Measurements from ENCODE around the gene CSMD2. TPM values are rescaled to one million over a fixed set of nuclear protein-coding genes. Genes with fewer than 3 reads are reported as not detected.

The CSMD2 gene
- total and polyA plus RNA-seq, 2 experiments from 2014 or later: 5.3 to 16.6 TPM

GRCh38 chr1:33633019-33633801 lies 531.8 kb downstream of the CSMD2 start (continued):
- TF ChIP-seq ZNF114 (CRISPR knock-in tag; IDR thresholded peaks at IDR 0.05) (peak; percentile 52; the same call in 1 of the 2 replicates), CREB1 (CRISPR knock-in tag; IDR thresholded peaks at IDR 0.05; ENCODE audit: low read depth) (peak; percentile 40; the same call in 1 of the 2 replicates), JUNB (IDR thresholded peaks at IDR 0.05; ENCODE audit: unreplicated experiment) (no peak), STAT1 (IDR thresholded peaks at IDR 0.05; ENCODE audit: unreplicated experiment) (no peak), EZH2 (IDR thresholded peaks at IDR 0.05; ENCODE audit: low read depth, unreplicated experiment) (no peak)
- TF ChIP-seq, protein P1, sequence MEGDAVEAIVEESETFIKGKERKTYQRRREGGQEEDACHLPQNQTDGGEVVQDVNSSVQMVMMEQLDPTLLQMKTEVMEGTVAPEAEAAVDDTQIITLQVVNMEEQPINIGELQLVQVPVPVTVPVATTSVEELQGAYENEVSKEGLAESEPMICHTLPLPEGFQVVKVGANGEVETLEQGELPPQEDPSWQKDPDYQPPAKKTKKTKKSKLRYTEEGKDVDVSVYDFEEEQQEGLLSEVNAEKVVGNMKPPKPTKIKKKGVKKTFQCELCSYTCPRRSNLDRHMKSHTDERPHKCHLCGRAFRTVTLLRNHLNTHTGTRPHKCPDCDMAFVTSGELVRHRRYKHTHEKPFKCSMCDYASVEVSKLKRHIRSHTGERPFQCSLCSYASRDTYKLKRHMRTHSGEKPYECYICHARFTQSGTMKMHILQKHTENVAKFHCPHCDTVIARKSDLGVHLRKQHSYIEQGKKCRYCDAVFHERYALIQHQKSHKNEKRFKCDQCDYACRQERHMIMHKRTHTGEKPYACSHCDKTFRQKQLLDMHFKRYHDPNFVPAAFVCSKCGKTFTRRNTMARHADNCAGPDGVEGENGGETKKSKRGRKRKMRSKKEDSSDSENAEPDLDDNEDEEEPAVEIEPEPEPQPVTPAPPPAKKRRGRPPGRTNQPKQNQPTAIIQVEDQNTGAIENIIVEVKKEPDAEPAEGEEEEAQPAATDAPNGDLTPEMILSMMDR (conservative IDR thresholded peaks at IDR 0.05; ENCODE audit: low read depth in 2 of 2): peak; percentile 99

GRCh38 chr1:33630686-33631085 lies 534.3 kb downstream of the CSMD2 start:
- ATAC-seq (no peak), DNase-seq (ENCODE audit: low spot score) (no peak)
- H3K4me2 ChIP-seq: no peak overlapping the region
- no peaks in the 10 kb centered on the region for H3K27me3 ChIP-seq (ENCODE audit: insufficient read depth)
- H3K27ac ChIP-seq (ENCODE audit: low read depth): no peak overlapping the region
- H2AFZ ChIP-seq: no peak overlapping the region
- 0 out of 2 replicates have a peak, but pooled peaks cover 6% of the 10 kb centered on the region for H3K9me2 ChIP-seq (ENCODE audit: insufficient read depth)
- H4K20me1 ChIP-seq (replicated peaks; ENCODE audit: insufficient read depth): no peaks in the 10 kb centered on the region
- no peaks in the 10 kb centered on the region for H3K36me3 ChIP-seq (ENCODE audit: insufficient read depth)
- Mint-ChIP-seq H3K27me3 (ENCODE audit: insufficient read depth, low read depth, poor library complexity) (peaks cover 12% of the 10 kb centered on the region), H3K27ac (no peak overlapping the region), H3K36me3 (ENCODE audit: low read depth) (peaks cover 14% of the 10 kb centered on the region), H3K4me1 (peaks cover 12% of the 10 kb centered on the region), H3K4me3 (no peak overlapping the region), H3K9me3 (no peaks in the 10 kb centered on the region; the same call in 2 of the 3 replicates)
- no peak overlapping the region for H3K4me3 ChIP-seq
- no peaks in the 10 kb centered on the region for H3F3A ChIP-seq (replicated peaks; ENCODE audit: low read depth)
- no peaks in the 10 kb centered on the region for H3K79me2 ChIP-seq (replicated peaks; ENCODE audit: insufficient read depth)
- H3K4me1 ChIP-seq (ENCODE audit: insufficient read depth): peaks cover 1% of the 10 kb centered on the region; the same call in 1 of the 2 replicates
- no peak for TF ChIP-seq NANOG (IDR thresholded peaks at IDR 0.05; ENCODE audit: borderline replicate concordance)
- TF ChIP-seq ZNF114 (CRISPR knock-in tag; IDR thresholded peaks at IDR 0.05): no peak
- TF ChIP-seq, protein P1 (conservative IDR thresholded peaks at IDR 0.05; ENCODE audit: low read depth in 2 of 2): no peak
- TF ChIP-seq ZNF462 (CRISPR knock-in tag; IDR thresholded peaks at IDR 0.05): no peak
- TF ChIP-seq, protein P2, sequence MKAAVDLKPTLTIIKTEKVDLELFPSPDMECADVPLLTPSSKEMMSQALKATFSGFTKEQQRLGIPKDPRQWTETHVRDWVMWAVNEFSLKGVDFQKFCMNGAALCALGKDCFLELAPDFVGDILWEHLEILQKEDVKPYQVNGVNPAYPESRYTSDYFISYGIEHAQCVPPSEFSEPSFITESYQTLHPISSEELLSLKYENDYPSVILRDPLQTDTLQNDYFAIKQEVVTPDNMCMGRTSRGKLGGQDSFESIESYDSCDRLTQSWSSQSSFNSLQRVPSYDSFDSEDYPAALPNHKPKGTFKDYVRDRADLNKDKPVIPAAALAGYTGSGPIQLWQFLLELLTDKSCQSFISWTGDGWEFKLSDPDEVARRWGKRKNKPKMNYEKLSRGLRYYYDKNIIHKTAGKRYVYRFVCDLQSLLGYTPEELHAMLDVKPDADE (IDR thresholded peaks at IDR 0.05): no peak
- no peak for TF ChIP-seq POLR2AphosphoS5 (IDR thresholded peaks at IDR 0.05; ENCODE audit: low read depth)
- no peak for TF ChIP-seq EZH2phosphoT487 (IDR thresholded peaks at IDR 0.05; ENCODE audit: unreplicated experiment)
- TF ChIP-seq ZNF331 (CRISPR knock-in tag; IDR thresholded peaks at IDR 0.05; ENCODE audit: low read depth): no peak
- TF ChIP-seq STAT1 (IDR thresholded peaks at IDR 0.05; ENCODE audit: unreplicated experiment): no peak
- no peak for TF ChIP-seq JUNB (IDR thresholded peaks at IDR 0.05; ENCODE audit: unreplicated experiment)
- no peak for TF ChIP-seq CREB1 (CRISPR knock-in tag; IDR thresholded peaks at IDR 0.05; ENCODE audit: low read depth)
- TF ChIP-seq EZH2 (IDR thresholded peaks at IDR 0.05; ENCODE audit: low read depth, unreplicated experiment): no peak
